Measurements from ENCODE around the gene TMEM170B.
A peak's percentile ranks its signal among the peaks of the same experiment; 100 is the strongest.

The TMEM170B gene

DNA sequence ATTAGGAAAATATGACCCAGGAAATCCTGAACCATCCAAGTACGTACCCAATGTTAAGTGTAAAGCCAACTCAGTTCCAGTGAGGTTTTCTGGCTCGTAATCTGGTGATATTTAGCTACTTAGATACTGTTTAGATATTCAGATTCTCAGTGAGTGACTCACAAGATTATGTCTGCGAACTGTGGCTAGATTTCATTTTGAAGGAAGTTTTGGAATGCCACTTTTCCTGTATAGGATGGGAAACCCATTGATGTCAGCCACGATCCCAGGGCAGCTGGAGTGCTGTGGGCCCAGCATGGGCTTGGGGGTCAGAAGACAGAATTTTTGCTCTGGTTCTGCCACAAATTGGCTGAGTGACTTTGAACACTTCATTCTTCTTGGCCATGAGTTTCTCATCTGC, 76.3 kb downstream of the TMEM170B start:
- H3K4me3 ChIP-seq (ENCODE audit: low read length): no peak overlapping the region
- no peak for TF ChIP-seq CTCF (IDR thresholded peaks at IDR 0.05; ENCODE audit: insufficient read depth, low read depth, low read length, missing control alignments)
- DNase-seq (ENCODE audit: low read depth): peak; percentile 84

GRCh38 chr6:11614534-11615213, 77.1 kb downstream of the TMEM170B start:
- H3K4me3 ChIP-seq (ENCODE audit: low read length): no peak overlapping the region
- no peak for DNase-seq (ENCODE audit: low read depth)
- no peak for TF ChIP-seq CTCF (IDR thresholded peaks at IDR 0.05; ENCODE audit: insufficient read depth, low read depth, low read length, missing control alignments)

GRCh38 chr6:11615214-11615602, 77.7 kb downstream of the TMEM170B start:
- no peak for TF ChIP-seq CTCF (IDR thresholded peaks at IDR 0.05; ENCODE audit: insufficient read depth, low read depth, low read length, missing control alignments)
- peak; percentile 41 for DNase-seq (ENCODE audit: low read depth)
- no peak overlapping the region for H3K4me3 ChIP-seq (ENCODE audit: low read length)

- TF ChIP-seq CTCF (IDR thresholded peaks at IDR 0.05; ENCODE audit: insufficient read depth, low read depth, low read length, missing control alignments): no peak
- H3K4me3 ChIP-seq (ENCODE audit: low read length): no peak overlapping the region
- DNase-seq (ENCODE audit: low read depth): no peak
These were observed 78.7 kb downstream of the TMEM170B start for GRCh38 chr6:11616200-11616611.

- H3K4me3 ChIP-seq (ENCODE audit: low read length): no peak overlapping the region
- peak; percentile 22 for TF ChIP-seq CTCF (IDR thresholded peaks at IDR 0.05; ENCODE audit: insufficient read depth, low read depth, low read length, missing control alignments)
- DNase-seq (ENCODE audit: low read depth): peak; percentile 34
These were observed 81.0 kb downstream of the TMEM170B start for GRCh38 chr6:11618533-11618932.

GRCh38 chr6:11621119-11621518, 83.6 kb downstream of the TMEM170B start:
- no peak for TF ChIP-seq CTCF (IDR thresholded peaks at IDR 0.05; ENCODE audit: insufficient read depth, low read depth, low read length, missing control alignments)
- H3K4me3 ChIP-seq (ENCODE audit: low read length): no peak overlapping the region
- DNase-seq (ENCODE audit: low read depth): no peak

- no peak for TF ChIP-seq CTCF (IDR thresholded peaks at IDR 0.05; ENCODE audit: insufficient read depth, low read depth, low read length, missing control alignments)
- no peak for DNase-seq (ENCODE audit: low read depth)
- H3K4me3 ChIP-seq (ENCODE audit: low read length): no peak overlapping the region
These were observed 84.6 kb downstream of the TMEM170B start for GRCh38 chr6:11622156-11622555.
